ENCODE data around the gene STAT5B. TPM values are rescaled to one million over a fixed set of nuclear protein-coding genes. Genes with fewer than 3 reads are reported as not detected.

Gene STAT5B
- total RNA-seq, 1 experiment from 2014 or later: 36.4 TPM

- H3K4me1 Mint-ChIP-seq: 0 out of 2 replicates have a peak, but pooled peaks cover 3% of the 10 kb centered on the region
- CTCF ChIA-PET: interaction anchor here (1.9 kb wide), 1 partner anchor 15 kb away, joined by 5 read pairs; the partner anchor contains the start of gene KCNH4
- no peak for DNase-seq (ENCODE audit: low spot score)
Measured at GRCh38 chr17:42165751-42166150, 110.4 kb downstream of the STAT5B start.

DNA sequence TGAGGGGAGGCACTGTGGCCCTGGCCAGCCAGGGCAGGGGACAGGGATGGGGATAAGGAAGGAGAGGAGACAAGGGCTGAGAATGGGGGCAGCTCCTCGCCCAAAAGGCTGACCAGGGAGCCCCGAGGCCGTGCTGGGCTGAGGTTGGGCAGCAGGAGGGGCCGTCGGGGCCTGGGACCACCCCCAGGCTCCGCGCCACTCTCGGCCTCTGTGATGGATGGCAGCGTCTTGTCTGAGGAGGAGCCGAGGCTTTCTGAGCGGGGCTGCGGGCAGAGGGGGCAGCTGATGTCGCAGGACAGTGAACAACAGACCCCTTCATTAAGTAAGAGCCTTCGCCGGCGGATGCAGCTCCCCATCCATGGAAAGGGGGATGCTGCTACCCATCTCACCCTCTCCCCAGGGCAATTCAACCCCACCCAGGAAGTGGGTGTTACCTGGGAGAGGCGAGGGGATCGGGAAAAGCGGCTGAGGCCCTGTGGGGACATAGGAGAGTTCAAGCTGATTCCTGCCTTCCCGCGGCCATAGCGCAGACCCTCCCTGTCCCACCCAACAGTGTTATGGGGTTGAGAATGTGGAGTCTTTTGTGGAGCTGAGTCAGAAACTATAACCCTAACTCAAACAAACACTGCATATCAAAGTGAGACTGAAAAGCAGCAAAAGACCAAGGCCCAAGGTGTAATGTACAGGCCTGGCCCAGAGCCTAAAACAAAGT is 112.3 kb downstream of the STAT5B start:
- no peak for ATAC-seq
- H3K27me3 Mint-ChIP-seq (ENCODE audit: low read depth): no peaks in the 10 kb centered on the region; the same call in 1 of the 2 replicates
- H3K27ac Mint-ChIP-seq: no peak overlapping the region; the same call in 1 of the 2 replicates
- CTCF ChIA-PET: interaction anchor here (0.6 to 3.2 kb wide), 28 partner anchors 8 to 373 kb away, joined by 3 to 33 read pairs (median 4); partner anchors contain the start of genes KAT2A and KCNH4
- POLR2A ChIA-PET: no interaction called here
- DNase-seq (ENCODE audit: low spot score): no peak
- no peak overlapping the region for H3K4me3 Mint-ChIP-seq
- no peaks in the 10 kb centered on the region for H3K36me3 Mint-ChIP-seq
- 0 out of 2 replicates have a peak, but pooled peaks cover 3% of the 10 kb centered on the region for H3K4me1 Mint-ChIP-seq
- no peaks in the 10 kb centered on the region for H3K9me3 Mint-ChIP-seq
- TF ChIP-seq, protein P1, sequence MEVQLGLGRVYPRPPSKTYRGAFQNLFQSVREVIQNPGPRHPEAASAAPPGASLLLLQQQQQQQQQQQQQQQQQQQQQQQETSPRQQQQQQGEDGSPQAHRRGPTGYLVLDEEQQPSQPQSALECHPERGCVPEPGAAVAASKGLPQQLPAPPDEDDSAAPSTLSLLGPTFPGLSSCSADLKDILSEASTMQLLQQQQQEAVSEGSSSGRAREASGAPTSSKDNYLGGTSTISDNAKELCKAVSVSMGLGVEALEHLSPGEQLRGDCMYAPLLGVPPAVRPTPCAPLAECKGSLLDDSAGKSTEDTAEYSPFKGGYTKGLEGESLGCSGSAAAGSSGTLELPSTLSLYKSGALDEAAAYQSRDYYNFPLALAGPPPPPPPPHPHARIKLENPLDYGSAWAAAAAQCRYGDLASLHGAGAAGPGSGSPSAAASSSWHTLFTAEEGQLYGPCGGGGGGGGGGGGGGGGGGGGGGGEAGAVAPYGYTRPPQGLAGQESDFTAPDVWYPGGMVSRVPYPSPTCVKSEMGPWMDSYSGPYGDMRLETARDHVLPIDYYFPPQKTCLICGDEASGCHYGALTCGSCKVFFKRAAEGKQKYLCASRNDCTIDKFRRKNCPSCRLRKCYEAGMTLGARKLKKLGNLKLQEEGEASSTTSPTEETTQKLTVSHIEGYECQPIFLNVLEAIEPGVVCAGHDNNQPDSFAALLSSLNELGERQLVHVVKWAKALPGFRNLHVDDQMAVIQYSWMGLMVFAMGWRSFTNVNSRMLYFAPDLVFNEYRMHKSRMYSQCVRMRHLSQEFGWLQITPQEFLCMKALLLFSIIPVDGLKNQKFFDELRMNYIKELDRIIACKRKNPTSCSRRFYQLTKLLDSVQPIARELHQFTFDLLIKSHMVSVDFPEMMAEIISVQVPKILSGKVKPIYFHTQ (CRISPR knock-in tag; IDR thresholded peaks at IDR 0.05): no peak
- no peak for TF ChIP-seq GABPB1 (CRISPR knock-in tag; IDR thresholded peaks at IDR 0.05)
- no peak for TF ChIP-seq ETV6 (CRISPR knock-in tag; IDR thresholded peaks at IDR 0.05)
- TF ChIP-seq ZNF219 (CRISPR knock-in tag; IDR thresholded peaks at IDR 0.05; ENCODE audit: borderline replicate concordance): no peak
- no peak for TF ChIP-seq STAT6 (CRISPR knock-in tag; conservative IDR thresholded peaks at IDR 0.05; ENCODE audit: low read depth)

More at GRCh38 chr17:42165751-42166150, 110.4 kb downstream of the STAT5B start:
- H3K9me3 Mint-ChIP-seq: no peaks in the 10 kb centered on the region
- ATAC-seq: no peak
- H3K27me3 Mint-ChIP-seq (ENCODE audit: low read depth): no peaks in the 10 kb centered on the region; the same call in 1 of the 2 replicates
- no peak overlapping the region for H3K27ac Mint-ChIP-seq
- POLR2A ChIA-PET: no interaction called here
- H3K4me3 Mint-ChIP-seq: no peak overlapping the region
- H3K36me3 Mint-ChIP-seq: no peaks in the 10 kb centered on the region
- no peak for TF ChIP-seq RORB (CRISPR knock-in tag; IDR thresholded peaks at IDR 0.05)
- TF ChIP-seq CBFB (CRISPR knock-in tag; IDR thresholded peaks at IDR 0.05; ENCODE audit: low read depth): no peak
- TF ChIP-seq MXD4 (CRISPR knock-in tag; IDR thresholded peaks at IDR 0.05; ENCODE audit: borderline replicate concordance): no peak
- TF ChIP-seq, protein P2, sequence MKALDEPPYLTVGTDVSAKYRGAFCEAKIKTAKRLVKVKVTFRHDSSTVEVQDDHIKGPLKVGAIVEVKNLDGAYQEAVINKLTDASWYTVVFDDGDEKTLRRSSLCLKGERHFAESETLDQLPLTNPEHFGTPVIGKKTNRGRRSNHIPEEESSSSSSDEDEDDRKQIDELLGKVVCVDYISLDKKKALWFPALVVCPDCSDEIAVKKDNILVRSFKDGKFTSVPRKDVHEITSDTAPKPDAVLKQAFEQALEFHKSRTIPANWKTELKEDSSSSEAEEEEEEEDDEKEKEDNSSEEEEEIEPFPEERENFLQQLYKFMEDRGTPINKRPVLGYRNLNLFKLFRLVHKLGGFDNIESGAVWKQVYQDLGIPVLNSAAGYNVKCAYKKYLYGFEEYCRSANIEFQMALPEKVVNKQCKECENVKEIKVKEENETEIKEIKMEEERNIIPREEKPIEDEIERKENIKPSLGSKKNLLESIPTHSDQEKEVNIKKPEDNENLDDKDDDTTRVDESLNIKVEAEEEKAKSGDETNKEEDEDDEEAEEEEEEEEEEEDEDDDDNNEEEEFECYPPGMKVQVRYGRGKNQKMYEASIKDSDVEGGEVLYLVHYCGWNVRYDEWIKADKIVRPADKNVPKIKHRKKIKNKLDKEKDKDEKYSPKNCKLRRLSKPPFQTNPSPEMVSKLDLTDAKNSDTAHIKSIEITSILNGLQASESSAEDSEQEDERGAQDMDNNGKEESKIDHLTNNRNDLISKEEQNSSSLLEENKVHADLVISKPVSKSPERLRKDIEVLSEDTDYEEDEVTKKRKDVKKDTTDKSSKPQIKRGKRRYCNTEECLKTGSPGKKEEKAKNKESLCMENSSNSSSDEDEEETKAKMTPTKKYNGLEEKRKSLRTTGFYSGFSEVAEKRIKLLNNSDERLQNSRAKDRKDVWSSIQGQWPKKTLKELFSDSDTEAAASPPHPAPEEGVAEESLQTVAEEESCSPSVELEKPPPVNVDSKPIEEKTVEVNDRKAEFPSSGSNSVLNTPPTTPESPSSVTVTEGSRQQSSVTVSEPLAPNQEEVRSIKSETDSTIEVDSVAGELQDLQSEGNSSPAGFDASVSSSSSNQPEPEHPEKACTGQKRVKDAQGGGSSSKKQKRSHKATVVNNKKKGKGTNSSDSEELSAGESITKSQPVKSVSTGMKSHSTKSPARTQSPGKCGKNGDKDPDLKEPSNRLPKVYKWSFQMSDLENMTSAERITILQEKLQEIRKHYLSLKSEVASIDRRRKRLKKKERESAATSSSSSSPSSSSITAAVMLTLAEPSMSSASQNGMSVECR (CRISPR knock-in tag; IDR thresholded peaks at IDR 0.05; ENCODE audit: borderline replicate concordance): no peak
- TF ChIP-seq E2F5 (CRISPR knock-in tag; IDR thresholded peaks at IDR 0.05): no peak
- TF ChIP-seq CREM (CRISPR knock-in tag; IDR thresholded peaks at IDR 0.05): no peak
- TF ChIP-seq ZNF138 (CRISPR knock-in tag; conservative IDR thresholded peaks at IDR 0.05): no peak
- TF ChIP-seq, protein P3, sequence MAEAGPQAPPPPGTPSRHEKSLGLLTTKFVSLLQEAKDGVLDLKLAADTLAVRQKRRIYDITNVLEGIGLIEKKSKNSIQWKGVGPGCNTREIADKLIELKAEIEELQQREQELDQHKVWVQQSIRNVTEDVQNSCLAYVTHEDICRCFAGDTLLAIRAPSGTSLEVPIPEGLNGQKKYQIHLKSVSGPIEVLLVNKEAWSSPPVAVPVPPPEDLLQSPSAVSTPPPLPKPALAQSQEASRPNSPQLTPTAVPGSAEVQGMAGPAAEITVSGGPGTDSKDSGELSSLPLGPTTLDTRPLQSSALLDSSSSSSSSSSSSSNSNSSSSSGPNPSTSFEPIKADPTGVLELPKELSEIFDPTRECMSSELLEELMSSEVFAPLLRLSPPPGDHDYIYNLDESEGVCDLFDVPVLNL (CRISPR knock-in tag; IDR thresholded peaks at IDR 0.05; ENCODE audit: borderline replicate concordance, low read depth): no peak
- TF ChIP-seq, protein P1 (CRISPR knock-in tag; IDR thresholded peaks at IDR 0.05): no peak
